GM12865 (cell line): ENCODE results near the gene ATP13A3.

ENCODE experiments used
- DNase-seq: peaks from one replicate; pipeline ENCODE4 v3.0.0; 2010; ENCODE audit warnings: low read depth
- H3K4me3 ChIP-seq: 2 replicates; pipeline ENCODE4 v1.5.1; 2011; ENCODE audit warnings: mild to moderate bottlenecking, low read depth, low read length, control low read depth
- TF ChIP-seq, protein P1 (sequence below): IDR thresholded peaks from 2 replicates; pipeline ENCODE4 v1.5.1; 2011; ENCODE audit warnings: low read length, control low read depth, low read depth, inconsistent platforms; ENCODE audit not compliant: insufficient read depth; ENCODE audit errors: missing control alignments

ATP13A3 gene

DNA sequence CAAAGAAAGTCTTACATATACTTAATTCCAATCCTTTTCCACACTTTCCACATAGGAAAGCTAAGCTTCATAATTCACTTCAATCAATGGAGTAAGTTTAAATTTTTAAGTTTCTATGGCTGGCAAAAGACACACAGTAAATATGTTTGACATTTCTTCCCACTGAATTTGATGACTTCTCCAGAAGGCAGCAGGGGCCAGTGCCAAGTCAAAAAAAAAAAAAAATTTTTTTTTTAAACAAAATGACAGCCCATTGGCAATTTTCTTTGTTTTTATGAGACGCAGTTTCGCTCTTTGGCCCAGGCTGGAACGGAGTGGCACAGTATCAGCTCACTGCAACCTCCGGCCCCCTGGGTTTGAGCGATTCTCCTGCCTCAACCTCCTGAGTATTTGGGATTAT lies 28.7 kb downstream of the ATP13A3 start:
- TF ChIP-seq, protein P1, sequence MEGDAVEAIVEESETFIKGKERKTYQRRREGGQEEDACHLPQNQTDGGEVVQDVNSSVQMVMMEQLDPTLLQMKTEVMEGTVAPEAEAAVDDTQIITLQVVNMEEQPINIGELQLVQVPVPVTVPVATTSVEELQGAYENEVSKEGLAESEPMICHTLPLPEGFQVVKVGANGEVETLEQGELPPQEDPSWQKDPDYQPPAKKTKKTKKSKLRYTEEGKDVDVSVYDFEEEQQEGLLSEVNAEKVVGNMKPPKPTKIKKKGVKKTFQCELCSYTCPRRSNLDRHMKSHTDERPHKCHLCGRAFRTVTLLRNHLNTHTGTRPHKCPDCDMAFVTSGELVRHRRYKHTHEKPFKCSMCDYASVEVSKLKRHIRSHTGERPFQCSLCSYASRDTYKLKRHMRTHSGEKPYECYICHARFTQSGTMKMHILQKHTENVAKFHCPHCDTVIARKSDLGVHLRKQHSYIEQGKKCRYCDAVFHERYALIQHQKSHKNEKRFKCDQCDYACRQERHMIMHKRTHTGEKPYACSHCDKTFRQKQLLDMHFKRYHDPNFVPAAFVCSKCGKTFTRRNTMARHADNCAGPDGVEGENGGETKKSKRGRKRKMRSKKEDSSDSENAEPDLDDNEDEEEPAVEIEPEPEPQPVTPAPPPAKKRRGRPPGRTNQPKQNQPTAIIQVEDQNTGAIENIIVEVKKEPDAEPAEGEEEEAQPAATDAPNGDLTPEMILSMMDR: no peak
- no peak overlapping the region for H3K4me3 ChIP-seq
- no peak for DNase-seq

DNA sequence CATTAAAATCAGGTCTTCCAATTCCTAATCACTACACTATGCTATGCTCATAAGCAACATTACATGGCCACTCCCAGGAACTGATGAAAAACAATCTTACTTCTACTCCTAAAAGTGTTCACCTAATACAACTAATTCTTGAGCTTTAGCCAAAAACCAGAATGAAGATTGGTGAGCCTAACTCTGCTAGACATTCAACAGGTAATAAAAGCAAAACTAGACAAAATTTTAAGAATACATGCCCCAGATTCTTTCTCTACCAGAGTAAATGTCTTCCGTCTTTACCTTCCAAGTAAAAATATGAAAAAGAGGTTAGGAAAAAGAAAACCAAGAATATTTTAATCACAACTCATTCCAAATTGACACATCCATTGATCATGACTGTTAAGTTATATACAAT lies 31.3 kb downstream of the ATP13A3 start:
- DNase-seq: no peak
- H3K4me3 ChIP-seq: no peak overlapping the region
- TF ChIP-seq, protein P1: no peak

DNA sequence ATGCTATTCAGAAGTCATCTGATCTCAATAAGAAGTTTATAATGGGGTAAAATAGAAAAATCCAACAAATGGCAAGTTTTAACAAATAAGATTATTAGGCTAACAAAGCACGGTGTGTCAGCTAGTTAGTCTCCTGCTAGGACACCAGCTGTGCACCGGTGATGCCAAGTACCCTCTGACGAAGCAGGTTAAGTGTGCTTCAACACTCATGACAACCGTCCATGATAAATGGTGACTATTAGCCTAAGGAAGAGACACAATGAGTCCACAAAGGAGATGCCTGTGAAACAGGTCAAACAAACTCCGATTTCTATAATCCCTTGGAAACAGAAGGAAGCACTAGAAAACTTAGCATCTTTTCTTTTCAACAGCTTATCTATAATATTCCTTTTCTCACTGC lies 36.5 kb downstream of the ATP13A3 start:
- no peak for DNase-seq
- no peak overlapping the region for H3K4me3 ChIP-seq
- TF ChIP-seq, protein P1: no peak

DNA sequence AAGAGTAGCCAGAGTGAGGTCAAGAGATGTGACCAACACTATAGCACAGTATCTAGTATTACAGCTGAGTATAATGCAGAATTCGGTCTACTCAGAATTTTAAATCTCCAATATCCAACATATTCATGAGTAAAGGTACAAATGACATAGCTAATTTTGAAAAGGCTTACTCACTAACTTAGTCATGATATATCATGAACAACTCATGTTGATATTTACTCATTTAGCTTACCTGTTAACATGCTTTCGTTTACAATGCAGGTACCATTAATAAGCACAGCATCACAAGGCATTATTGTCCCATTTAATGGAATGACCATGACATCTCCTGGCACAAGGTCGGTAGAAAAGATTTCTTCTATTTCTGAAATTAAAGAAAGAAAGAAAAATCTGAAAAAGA lies 36.9 kb downstream of the ATP13A3 start:
- TF ChIP-seq, protein P1: no peak
- no peak for DNase-seq
- no peak overlapping the region for H3K4me3 ChIP-seq

DNA sequence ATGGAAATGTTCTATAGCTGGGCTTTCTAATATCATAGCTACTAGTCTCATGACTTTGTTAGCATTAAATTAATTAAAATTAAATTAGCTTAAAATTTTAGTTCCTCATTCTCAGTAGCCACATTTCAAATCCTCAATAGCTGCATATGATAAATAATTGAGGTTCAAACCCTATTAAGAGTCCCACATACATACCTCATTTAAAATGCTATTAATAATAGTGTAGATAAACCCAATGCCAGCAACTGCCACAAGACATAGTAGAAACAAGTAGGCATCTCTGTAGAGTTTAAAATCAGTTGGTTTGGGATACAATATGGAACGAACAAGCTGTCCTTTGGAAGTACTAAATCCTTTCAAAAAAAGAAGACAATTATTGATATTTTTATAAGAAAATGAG lies 39.1 kb downstream of the ATP13A3 start:
- DNase-seq: no peak
- TF ChIP-seq, protein P1: no peak
- no peak overlapping the region for H3K4me3 ChIP-seq

DNA sequence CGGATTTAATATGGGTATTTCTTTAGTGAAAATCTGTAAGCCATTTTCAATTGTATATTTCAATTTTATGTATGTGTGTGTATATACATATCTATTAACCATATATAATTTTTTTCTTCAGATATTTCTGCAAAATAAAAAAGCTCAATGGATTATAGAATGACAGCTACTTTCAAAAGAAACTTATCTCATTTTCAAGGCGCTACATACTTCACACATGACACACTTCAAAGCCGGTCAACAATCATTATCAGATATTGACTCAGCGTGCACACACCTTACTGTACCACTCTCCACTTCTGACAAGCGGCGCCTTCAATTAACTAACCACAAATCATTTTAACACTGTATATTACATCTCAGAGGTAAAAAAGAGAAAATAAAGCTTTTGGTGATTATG lies 39.6 kb downstream of the ATP13A3 start:
- TF ChIP-seq, protein P1: no peak
- no peak for DNase-seq
- H3K4me3 ChIP-seq: no peak overlapping the region

DNA sequence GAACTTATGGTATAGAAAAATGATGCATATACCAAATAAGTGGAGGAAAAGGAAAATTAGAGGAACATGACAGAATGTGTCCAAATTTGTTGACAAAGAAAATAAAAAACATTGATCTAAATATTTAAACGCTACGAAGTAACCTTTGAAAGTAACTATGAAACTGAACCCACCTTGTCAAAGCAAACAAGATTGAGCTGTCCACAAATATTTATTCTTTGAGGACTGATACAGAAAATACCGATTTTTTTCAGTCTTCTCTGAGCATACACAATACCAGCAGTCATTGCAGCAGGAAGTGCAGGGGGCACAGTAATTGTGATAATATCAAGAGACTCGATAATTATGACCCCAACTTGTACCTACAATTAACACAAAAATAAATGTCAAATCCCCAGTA lies 40.0 kb downstream of the ATP13A3 start:
- TF ChIP-seq, protein P1: no peak
- no peak for DNase-seq
- H3K4me3 ChIP-seq: no peak overlapping the region
